B cell (primary cell): Measurements from ENCODE around the gene FBXO10. TPM values are rescaled to one million over a fixed set of nuclear protein-coding genes. Genes with fewer than 3 reads are reported as not detected.

Experiments used
- ATAC-seq: fragments of 200-7000 bp; cut with Tn5 transposase; one replicate; pipeline ENCODE4 v1.10.0; 2021; ENCODE audit warnings: low read depth, mild to moderate bottlenecking, moderate number of reproducible peaks, moderate library complexity
- CTCF ChIA-PET: fragments of 350-600 bp; sonication (Branson Sonifier 250); formaldehyde crosslinking; loops from one replicate; lab custom pipeline; 2021; ENCODE audit warnings: antibody characterized with exemption, inconsistent platforms; lab: Charles Lee
- POLR2A ChIA-PET: fragments of 350-600 bp; sonication (Branson Sonifier 250); formaldehyde crosslinking; loops from one replicate; lab custom pipeline; 2021; ENCODE audit warnings: antibody characterized with exemption; lab: Charles Lee
- DNase-seq: peaks from one replicate; pipeline ENCODE4 v3.0.0; 2013
- H2AFZ ChIP-seq: 2 replicates; pipeline ENCODE4 v1.6.1; 2012; ENCODE audit warnings: mild to moderate bottlenecking, low read depth, low read length; ENCODE audit not compliant: insufficient read depth, poor library complexity, severe bottlenecking
- H3K27ac ChIP-seq, 2 donors: 1 replicate in 1 of 2; 2 replicates in 1 of 2; pipeline ENCODE4 v1.5.1; 2012 to 2013; ENCODE audit warnings: low read length in 2 of 2, mild to moderate bottlenecking in 2 of 2, moderate library complexity in 1 of 2
- H3K27me3 ChIP-seq, 4 experiments: fragments of 200-600 bp in 1 of 4; sonication (generic) in 1 of 4; replicated peaks in 1 of 4; 1 replicate in 2 of 4; 2 replicates in 2 of 4; pipeline versions ENCODE4 v1.6.1 to v1.7.0; 2013 to 2016; ENCODE audit warnings: low read length in 3 of 4, mild to moderate bottlenecking in 2 of 4, mixed read lengths in 1 of 4, moderate library complexity in 1 of 4; ENCODE audit not compliant: insufficient read depth in 4 of 4, control insufficient read depth in 3 of 4; ENCODE audit errors: control extremely low read depth in 1 of 4
- H3K36me3 ChIP-seq, 2 experiments: replicated peaks in 1 of 2; 1 replicate in 1 of 2; 2 replicates in 1 of 2; pipeline versions ENCODE4 v1.6.1 to v1.7.1; 2013; ENCODE audit warnings: low read length in 1 of 2; ENCODE audit not compliant: insufficient read depth in 2 of 2, control insufficient read depth in 1 of 2; ENCODE audit errors: control extremely low read depth in 1 of 2, extremely low read depth in 1 of 2
- H3K4me1 ChIP-seq, 2 donors: fragments of 200-600 bp in 1 of 2; sonication (generic) in 1 of 2; 1 replicate in 1 of 2; 2 replicates in 1 of 2; pipeline versions ENCODE4 v1.5.1 to v1.6.1; 2013 to 2017; ENCODE audit warnings: low read length in 2 of 2; ENCODE audit not compliant: control insufficient read depth in 2 of 2, insufficient read depth in 2 of 2
- H3K4me2 ChIP-seq: replicated peaks from 2 replicates; pipeline ENCODE3; 2012; ENCODE audit warnings: mild to moderate bottlenecking, low read depth, low read length; ENCODE audit not compliant: poor library complexity, severe bottlenecking
- H3K4me3 ChIP-seq, 5 experiments: fragments of 200-600 bp in 1 of 5; sonication (generic) in 1 of 5; 1 replicate in 3 of 5; 2 replicates in 2 of 5; pipeline versions ENCODE4 v1.5.1 to v1.7.0; 2011 to 2016; ENCODE audit warnings: low read length in 4 of 5, mild to moderate bottlenecking in 4 of 5, low read depth in 2 of 5, control low read depth in 1 of 5, moderate library complexity in 1 of 5; ENCODE audit not compliant: insufficient read depth in 1 of 5; ENCODE audit errors: control extremely low read depth in 1 of 5, extremely low read depth in 1 of 5
- H3K79me2 ChIP-seq: fragments of 200-600 bp; sonication (generic); one replicate; pipeline ENCODE4 v1.6.0; 2016; ENCODE audit warnings: low read length; ENCODE audit not compliant: control insufficient read depth, insufficient read depth
- H3K9ac ChIP-seq: fragments of 200-600 bp; sonication (generic); 2 replicates; pipeline ENCODE4 v1.6.1; 2017; ENCODE audit warnings: mild to moderate bottlenecking, low read length, moderate library complexity
- H3K9me3 ChIP-seq, 3 donors: one replicate each; pipeline versions ENCODE4 v1.6.1 to v1.7.1; 2013; ENCODE audit warnings: low read length in 2 of 3; ENCODE audit not compliant: control insufficient read depth in 2 of 3, insufficient read depth in 1 of 3; ENCODE audit errors: control extremely low read depth in 1 of 3
- H4K20me1 ChIP-seq: 2 replicates; pipeline ENCODE4 v1.6.0; 2012; ENCODE audit warnings: mild to moderate bottlenecking, low read length; ENCODE audit not compliant: insufficient read depth, control insufficient read depth, poor library complexity, severe bottlenecking
- H3K27ac Mint-ChIP-seq: one replicate; pipeline ENCODE4 v1.8.0; 2021; ENCODE audit warnings: mixed read lengths
- H3K27me3 Mint-ChIP-seq: one replicate; pipeline ENCODE4 v1.8.0; 2021; ENCODE audit warnings: mixed read lengths
- H3K4me1 Mint-ChIP-seq: one replicate; pipeline ENCODE4 v1.8.0; 2021; ENCODE audit warnings: mixed read lengths
- H3K4me3 Mint-ChIP-seq: one replicate; pipeline ENCODE4 v1.8.0; 2021; ENCODE audit warnings: mixed read lengths
- H3K9me3 Mint-ChIP-seq: one replicate; pipeline ENCODE4 v1.8.0; 2022; ENCODE audit warnings: mixed read lengths; ENCODE audit not compliant: insufficient read depth
- EZH2 ChIP-seq: IDR thresholded peaks from 2 replicates; pipeline ENCODE4 v1.6.1; 2012; ENCODE audit warnings: borderline replicate concordance, low read depth, mild to moderate bottlenecking, moderate library complexity, low read length; ENCODE audit not compliant: insufficient read depth, poor library complexity, severe bottlenecking
- WGBS: methylation state at CpG from one replicate; pipeline ENCODE4 v1.1.5; 2013; ENCODE audit warnings: missing lambda C conversion rate; ENCODE audit not compliant: insufficient coverage; 5-methylcytosine and 5-hydroxymethylcytosine counted together
- intact Hi-C: fragments of 100-400 bp; cut with micrococcal nuclease; formaldehyde crosslinking; loops from one replicate; pipeline ENCODE4 v1.10.0; 2022
- polyA plus RNA-seq: library from polyadenylated mRNA; depleted of rRNA; stranded (reverse); fragments of >200 nt; gene quantifications from 2 replicates; pipeline ENCODE4 v1.2.3, GENCODE V29; 2012
- total RNA-seq, 2 donors: library from RNA; stranded (reverse); fragments of 120-200 nt in 1 of 2; gene quantifications; 1 replicate in 1 of 2; 2 replicates in 1 of 2; pipeline versions ENCODE4 v1.2.3 to v1.2.4, GENCODE V29; 2013 to 2022
- TF ChIP-seq, protein P1 (sequence below): fragments of 200-600 bp; IDR thresholded peaks from one replicate; pipeline ENCODE4 v1.8.0; 2022; ENCODE audit warnings: antibody characterized with exemption, mild to moderate bottlenecking

Gene FBXO10
- total and polyA plus RNA-seq, 2 donors (not counting 1 experiment from before 2014, with no cell fraction given): 18.6 to 67.3 TPM

DNA sequence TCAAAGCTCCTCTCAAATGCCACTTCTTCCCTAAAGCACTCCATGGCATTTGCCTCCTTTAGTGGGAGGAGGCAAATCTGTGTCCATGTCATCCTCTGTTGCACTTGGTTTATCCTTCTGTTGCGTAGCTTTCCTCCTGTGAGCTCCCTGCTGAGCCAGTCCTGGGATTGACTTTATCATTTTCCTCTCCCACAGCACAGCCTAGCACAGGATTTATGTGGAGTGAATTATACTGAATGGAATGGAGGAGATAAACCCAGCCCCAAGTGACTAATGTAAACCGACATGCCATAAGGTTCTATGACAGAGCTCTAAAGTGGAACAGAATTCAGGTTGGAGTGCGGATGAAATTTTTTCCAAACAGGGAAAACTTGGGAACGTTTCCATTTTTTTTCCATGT, 42.6 kb upstream of the FBXO10 start:
- Mint-ChIP-seq H3K27ac (no peak overlapping the region), H3K4me1 (no peaks in the 10 kb centered on the region), H3K9me3 (no peaks in the 10 kb centered on the region), H3K27me3 (peaks cover 8% of the 10 kb centered on the region), H3K4me3 (no peak overlapping the region)
- DNase-seq (no peak), ATAC-seq (no peak)
- intact Hi-C loops: no loop called here
- Histone ChIP-seq H3K9ac (no peak overlapping the region), H3K4me2 (no peak overlapping the region), H3K4me3 (no peak overlapping the region), H3K9me3 (no peaks in the 10 kb centered on the region), H3K4me1 (no peaks in the 10 kb centered on the region), H3K27me3 (no peaks in the 10 kb centered on the region), H3K27ac (no peak overlapping the region), H2AFZ (no peak overlapping the region), H3K79me2 (no peaks in the 10 kb centered on the region), H3K36me3 (no peaks in the 10 kb centered on the region), H4K20me1 (no peaks in the 10 kb centered on the region)
- 95% methylated on average over 3 of the region's 4 CpGs for WGBS
- ChIA-PET POLR2A (no interaction called here), CTCF (no interaction called here)
- TF ChIP-seq EZH2: no peak
- TF ChIP-seq, protein P1, sequence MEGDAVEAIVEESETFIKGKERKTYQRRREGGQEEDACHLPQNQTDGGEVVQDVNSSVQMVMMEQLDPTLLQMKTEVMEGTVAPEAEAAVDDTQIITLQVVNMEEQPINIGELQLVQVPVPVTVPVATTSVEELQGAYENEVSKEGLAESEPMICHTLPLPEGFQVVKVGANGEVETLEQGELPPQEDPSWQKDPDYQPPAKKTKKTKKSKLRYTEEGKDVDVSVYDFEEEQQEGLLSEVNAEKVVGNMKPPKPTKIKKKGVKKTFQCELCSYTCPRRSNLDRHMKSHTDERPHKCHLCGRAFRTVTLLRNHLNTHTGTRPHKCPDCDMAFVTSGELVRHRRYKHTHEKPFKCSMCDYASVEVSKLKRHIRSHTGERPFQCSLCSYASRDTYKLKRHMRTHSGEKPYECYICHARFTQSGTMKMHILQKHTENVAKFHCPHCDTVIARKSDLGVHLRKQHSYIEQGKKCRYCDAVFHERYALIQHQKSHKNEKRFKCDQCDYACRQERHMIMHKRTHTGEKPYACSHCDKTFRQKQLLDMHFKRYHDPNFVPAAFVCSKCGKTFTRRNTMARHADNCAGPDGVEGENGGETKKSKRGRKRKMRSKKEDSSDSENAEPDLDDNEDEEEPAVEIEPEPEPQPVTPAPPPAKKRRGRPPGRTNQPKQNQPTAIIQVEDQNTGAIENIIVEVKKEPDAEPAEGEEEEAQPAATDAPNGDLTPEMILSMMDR: no peak

DNA sequence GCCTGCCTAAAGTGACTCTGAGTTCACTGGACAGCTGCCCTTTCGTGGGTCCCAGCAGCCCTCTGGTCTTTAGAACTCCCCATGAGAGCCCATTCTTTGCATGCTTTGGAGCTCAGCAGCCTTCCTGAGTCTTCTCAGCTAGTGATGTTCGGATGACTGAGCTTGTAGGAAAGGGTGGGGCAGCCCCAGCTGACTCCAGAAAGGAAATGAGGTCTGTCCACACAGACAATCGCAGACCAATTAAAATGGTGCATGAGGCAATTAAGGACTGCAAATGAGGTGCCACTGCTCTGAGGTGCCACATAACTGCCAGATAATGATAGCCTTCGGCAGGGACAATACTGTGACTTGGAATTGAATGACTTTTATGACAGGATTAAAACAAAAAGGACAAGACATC, 41.7 kb upstream of the FBXO10 start:
- H3K4me2 ChIP-seq: no peak overlapping the region
- no peaks in the 10 kb centered on the region for H3K79me2 ChIP-seq
- H4K20me1 ChIP-seq: no peaks in the 10 kb centered on the region
- H3K27me3 ChIP-seq: no peaks in the 10 kb centered on the region
- no peak overlapping the region for H3K27ac ChIP-seq
- WGBS: 80% methylated on average over 3 of the region's 4 CpGs
- no peak for ATAC-seq
- intact Hi-C loops: no loop called here
- H3K4me3 ChIP-seq: no peak overlapping the region
- CTCF ChIA-PET: no interaction called here
- H2AFZ ChIP-seq: no peak overlapping the region
- no peaks in the 10 kb centered on the region for H3K4me1 Mint-ChIP-seq
- H3K9me3 Mint-ChIP-seq: no peaks in the 10 kb centered on the region
- H3K36me3 ChIP-seq: no peaks in the 10 kb centered on the region
- H3K4me3 Mint-ChIP-seq: no peak overlapping the region
- no peak for DNase-seq
- no peak for TF ChIP-seq EZH2
- TF ChIP-seq, protein P1: no peak
- no peaks in the 10 kb centered on the region for H3K4me1 ChIP-seq
- no peaks in the 10 kb centered on the region for H3K9me3 ChIP-seq
- POLR2A ChIA-PET: no interaction called here
- H3K9ac ChIP-seq: no peak overlapping the region
- H3K27ac Mint-ChIP-seq: no peak overlapping the region
- peaks cover 8% of the 10 kb centered on the region for H3K27me3 Mint-ChIP-seq
